Activated naive CD4-positive, alpha-beta T cell treated with anti-CD3 and anti-CD28 coated beads, Interleukin-2, amount 50 U/mL, for 16 hours (primary cell): Measurements from ENCODE around the gene DVL1.

Experiments
- DNase-seq: peaks from one replicate; pipeline ENCODE4 v3.0.0-alpha.2; 2020

Gene DVL1

DNA sequence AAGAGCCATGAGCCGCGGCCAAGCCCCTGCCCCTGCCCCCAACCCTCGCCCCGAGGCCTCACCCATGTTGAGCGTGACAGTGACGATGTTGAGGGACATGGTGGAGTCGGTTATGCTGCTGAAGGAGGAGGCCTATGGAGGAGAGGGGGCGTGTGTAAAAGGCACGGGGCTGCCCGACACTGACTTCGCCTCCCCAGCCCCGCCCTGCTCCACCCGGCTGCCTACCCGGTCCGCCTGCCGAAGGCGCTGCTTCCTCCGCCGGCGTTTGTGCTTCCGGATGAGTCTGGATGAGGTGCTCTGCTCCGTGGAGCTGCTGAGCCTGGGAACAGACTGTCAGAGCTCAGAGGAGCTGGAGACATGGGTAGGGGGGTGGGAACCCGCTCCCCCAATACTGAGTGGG, 9.0 kb downstream of the DVL1 start:
- no peak for DNase-seq

DNA sequence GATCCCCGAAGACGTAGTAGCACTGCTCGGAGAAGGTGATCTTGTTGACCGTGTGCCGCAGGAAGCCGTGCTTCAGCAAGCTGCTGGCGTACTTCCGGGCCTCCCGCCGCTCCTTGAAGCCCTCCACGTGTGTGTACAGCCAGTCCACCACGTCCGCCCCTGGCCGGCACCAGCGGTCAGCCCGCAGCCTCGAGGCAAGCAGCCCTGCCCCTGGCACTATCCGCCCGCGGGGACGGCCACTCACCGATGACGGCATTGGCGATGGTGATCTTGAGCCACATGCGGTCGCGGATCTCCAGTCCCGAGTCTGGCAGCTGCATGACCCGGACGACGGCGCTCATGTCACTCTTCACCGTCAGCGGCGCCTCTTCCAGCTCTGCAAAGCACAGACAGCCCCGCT, 10.9 kb downstream of the DVL1 start:
- no peak for DNase-seq

DNA sequence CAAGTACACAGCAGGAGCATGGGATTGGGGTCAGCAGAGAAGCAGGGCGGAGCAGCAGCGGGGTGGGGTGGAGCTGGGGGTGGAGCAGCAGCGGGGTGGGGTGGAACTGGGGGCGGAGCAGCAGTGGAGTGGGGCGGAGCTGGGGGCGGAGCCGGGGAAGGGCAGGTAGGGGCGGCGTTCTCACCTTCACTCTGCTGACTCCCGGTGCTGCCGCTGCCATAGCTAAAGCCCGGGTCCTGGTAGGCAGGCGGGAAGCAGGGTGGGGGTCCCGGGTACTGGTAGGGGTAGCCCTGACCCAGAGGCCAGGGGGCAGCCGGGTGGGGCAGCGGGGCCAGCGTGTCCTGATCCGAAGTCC, 11.4 kb downstream of the DVL1 start:
- DNase-seq: peak; percentile 43

DNA sequence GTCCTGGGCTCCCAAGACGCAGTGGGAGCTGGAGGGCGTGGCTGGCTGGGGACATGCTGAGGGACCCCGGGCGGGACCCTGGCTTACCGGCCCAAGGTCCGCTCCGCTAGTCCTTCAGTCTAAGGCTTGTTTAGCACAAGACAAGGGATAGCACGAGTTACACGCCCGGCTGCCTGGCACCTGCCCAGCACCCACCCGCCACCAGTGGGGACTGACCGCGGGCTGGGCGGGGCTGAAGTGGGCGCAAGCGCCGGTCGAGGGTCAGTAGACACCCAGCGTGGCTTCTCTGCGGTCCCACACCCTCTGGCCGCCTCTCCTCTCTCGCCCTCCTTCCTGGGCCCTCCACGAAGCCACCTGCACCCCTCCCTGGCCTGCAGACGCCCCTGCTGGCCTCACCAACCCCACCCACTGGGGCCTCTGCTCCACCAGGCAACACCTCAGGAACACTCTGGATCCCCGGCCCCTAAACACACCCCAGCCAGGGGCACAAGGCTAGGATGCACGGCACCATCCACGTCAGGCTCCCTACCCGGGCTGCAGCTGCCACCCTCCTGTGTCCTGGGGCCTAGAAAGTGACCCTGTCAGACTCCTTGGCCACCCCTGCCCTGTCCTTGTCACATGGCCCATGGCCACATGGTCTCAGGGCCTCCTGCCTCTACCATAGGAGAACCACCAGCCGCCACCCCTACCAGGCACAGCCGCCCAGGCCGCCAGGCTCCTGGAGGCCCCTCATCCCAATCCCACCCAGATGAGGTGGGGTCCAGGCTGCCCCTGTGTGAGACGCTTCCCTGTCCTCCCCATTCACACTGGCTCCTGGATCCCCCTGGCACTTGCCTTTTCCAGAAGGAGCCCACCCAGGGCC, 12.1 kb downstream of the DVL1 start:
- DNase-seq: no peak

DNA sequence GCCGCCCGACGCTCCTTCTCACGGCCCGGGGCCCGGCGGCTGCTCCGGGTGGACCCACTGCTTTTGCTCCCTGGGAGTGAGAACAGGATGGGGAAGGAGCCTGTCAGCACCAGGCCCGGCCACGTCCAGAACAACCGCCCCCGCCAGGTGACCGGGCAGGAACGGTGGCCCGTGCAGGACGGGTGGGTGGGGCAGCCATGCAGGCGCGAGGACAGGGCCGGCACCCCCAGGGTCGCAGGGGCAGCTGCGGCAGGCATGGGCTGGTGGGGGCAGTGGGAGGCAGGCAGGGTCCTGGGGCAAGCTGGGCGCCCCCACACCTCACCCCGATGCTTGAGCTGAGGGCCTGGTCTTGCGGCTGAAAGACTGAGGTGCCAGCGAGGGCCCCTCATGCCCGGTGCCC, 12.8 kb downstream of the DVL1 start:
- no peak for DNase-seq

DNA sequence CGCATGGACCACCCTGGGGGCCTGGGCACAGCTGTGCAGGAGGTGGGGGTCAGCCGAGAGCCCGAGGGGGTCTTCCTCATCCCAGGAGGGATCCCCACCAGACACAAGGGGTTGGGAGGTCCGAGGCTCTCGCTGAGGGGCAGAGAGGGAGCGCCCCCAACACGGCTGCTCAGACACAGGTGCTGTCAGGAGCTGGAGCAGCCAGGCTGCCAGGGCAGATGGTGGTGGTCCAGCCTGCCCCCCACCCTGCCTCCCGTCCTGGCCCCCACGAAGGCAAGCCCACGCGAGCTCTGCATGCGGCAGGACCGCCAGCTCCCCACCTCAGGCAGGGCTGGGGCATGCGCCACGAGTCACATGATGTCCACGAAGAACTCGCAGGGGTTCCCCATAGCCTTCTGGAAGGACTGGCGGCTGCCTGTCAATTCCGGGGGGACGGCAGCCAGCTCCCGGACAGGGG, 13.4 kb downstream of the DVL1 start:
- DNase-seq: no peak

DNA sequence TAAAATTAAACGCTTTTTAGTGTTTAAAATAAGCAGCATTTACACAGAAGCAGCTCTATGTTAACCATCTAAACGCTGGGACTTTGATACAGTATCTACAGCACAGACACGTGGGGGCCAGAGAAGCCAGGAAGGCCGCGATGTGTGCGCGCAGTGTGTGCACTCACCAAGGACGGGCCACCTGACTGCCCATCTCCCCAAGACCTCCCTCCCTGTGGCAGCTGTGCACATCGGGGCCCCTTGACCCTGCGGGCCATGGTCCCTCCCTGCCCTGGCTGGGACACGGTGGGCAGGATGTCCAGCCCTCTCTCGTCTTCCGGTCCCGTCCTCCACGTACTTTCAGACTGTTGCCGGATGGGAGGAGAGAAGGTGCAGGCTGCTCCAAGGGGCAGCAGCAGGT, 13.9 kb downstream of the DVL1 start:
- DNase-seq: no peak

DNA sequence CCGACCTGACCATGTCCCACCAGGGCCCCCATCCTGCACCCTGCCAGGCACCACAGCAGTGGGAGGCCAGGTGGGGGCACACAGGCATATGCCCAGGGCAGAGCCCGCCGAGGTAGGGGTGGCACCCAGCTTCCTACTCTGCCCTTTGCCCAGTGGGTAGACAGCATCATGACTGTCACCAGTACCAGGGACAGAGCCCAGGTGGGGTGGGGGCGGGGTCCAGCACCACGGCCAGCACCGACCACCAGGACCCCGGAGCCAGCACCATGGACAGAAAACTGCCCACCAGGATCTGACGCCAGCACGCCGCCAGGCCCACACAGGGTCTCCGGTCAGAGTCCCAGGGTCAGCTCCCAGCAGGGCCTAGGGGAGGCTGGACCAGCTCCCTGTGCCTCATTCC, 14.4 kb downstream of the DVL1 start:
- no peak for DNase-seq

DNA sequence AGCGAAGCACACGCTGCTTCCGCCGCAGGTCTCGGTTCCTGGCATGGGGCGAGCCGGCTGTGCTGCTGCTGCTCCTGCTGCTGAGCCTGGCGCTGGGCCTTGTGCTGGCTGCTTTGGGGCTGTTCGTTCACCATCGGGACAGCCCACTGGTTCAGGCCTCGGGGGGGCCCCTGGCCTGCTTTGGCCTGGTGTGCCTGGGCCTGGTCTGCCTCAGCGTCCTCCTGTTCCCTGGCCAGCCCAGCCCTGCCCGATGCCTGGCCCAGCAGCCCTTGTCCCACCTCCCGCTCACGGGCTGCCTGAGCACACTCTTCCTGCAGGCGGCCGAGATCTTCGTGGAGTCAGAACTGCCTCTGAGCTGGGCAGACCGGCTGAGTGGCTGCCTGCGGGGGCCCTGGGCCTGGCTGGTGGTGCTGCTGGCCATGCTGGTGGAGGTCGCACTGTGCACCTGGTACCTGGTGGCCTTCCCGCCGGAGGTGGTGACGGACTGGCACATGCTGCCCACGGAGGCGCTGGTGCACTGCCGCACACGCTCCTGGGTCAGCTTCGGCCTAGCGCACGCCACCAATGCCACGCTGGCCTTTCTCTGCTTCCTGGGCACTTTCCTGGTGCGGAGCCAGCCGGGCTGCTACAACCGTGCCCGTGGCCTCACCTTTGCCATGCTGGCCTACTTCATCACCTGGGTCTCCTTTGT, 15.5 kb downstream of the DVL1 start:
- DNase-seq: no peak

DNA sequence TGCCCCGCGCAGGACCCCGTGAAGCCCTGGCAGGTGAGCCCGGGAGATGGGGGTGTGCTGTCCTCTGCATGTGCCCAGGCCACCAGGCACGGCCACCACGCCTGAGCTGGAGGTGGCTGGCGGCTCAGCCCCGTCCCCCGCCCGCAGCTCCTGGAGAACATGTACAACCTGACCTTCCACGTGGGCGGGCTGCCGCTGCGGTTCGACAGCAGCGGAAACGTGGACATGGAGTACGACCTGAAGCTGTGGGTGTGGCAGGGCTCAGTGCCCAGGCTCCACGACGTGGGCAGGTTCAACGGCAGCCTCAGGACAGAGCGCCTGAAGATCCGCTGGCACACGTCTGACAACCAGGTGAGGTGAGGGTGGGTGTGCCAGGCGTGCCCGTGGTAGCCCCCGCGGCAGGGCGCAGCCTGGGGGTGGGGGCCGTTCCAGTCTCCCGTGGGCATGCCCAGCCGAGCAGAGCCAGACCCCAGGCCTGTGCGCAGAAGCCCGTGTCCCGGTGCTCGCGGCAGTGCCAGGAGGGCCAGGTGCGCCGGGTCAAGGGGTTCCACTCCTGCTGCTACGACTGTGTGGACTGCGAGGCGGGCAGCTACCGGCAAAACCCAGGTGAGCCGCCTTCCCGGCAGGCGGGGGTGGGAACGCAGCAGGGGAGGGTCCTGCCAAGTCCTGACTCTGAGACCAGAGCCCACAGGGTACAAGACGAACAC, 16.3 kb downstream of the DVL1 start:
- DNase-seq: no peak

DNA sequence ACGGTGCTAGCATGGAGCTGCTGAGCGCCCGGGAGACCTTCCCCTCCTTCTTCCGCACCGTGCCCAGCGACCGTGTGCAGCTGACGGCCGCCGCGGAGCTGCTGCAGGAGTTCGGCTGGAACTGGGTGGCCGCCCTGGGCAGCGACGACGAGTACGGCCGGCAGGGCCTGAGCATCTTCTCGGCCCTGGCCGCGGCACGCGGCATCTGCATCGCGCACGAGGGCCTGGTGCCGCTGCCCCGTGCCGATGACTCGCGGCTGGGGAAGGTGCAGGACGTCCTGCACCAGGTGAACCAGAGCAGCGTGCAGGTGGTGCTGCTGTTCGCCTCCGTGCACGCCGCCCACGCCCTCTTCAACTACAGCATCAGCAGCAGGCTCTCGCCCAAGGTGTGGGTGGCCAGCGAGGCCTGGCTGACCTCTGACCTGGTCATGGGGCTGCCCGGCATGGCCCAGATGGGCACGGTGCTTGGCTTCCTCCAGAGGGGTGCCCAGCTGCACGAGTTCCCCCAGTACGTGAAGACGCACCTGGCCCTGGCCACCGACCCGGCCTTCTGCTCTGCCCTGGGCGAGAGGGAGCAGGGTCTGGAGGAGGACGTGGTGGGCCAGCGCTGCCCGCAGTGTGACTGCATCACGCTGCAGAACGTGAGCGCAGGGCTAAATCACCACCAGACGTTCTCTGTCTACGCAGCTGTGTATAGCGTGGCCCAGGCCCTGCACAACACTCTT, 17.0 kb downstream of the DVL1 start:
- DNase-seq: no peak

DNA sequence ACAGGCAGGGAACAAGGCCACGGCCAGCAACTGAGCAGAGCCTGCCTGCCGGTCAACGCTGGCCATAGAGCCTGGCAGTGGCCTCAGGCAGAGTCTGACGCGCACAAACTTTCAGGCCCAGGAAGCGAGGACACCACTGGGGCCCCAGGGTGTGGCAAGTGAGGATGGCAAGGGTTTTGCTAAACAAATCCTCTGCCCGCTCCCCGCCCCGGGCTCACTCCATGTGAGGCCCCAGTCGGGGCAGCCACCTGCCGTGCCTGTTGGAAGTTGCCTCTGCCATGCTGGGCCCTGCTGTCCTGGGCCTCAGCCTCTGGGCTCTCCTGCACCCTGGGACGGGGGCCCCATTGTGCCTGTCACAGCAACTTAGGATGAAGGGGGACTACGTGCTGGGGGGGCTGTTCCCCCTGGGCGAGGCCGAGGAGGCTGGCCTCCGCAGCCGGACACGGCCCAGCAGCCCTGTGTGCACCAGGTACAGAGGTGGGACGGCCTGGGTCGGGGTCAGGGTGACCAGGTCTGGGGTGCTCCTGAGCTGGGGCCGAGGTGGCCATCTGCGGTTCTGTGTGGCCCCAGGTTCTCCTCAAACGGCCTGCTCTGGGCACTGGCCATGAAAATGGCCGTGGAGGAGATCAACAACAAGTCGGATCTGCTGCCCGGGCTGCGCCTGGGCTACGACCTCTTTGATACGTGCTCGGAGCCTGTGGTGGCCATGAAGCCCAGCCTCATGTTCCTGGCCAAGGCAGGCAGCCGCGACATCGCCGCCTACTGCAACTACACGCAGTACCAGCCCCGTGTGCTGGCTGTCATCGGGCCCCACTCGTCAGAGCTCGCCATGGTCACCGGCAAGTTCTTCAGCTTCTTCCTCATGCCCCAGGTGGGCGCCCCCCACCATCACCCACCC, 17.9 kb downstream of the DVL1 start, which contains the start of gene TAS1R3:
Gene TAS1R3, plus strand, starts transcription at position 213 of the 898 bp plus-strand sequence. Its CDS starts 66 bp downstream, at position 279.
- DNase-seq: no peak

DNA sequence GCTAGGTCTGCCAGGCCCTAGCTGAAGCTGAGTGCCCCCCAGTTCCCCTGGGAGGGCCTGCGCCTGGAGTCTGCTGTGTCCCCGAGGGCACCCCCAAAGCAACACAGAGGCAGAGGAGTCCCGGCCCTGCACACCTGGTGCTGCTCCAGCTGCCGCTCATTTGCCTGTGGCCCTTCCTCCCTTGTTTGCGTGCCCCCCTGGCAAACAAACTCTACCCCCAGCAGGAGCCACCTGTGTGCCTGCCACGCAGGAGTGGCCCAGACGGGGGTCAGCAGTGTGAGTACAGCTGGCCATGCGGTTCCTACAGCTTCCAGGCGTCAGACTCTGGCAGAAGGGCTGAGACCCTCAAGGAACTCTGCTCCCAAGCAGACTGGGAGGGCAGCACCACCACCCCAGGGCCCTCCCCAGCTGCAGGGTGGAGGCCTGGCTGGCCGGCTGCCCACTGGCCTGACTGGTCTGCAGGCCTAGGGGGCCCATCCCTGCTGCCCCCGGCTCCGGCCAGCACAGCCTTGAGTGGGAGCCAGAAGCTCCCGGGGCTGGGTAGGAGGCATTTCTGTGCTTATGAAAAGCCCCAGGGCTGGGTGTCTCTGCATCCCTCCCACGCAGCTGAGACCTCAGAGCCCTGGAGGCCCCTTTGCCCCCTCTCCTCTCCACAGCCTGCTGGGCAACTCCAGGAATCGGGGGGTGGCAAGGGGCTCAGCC, 18.7 kb downstream of the DVL1 start:
- no peak for DNase-seq

DNA sequence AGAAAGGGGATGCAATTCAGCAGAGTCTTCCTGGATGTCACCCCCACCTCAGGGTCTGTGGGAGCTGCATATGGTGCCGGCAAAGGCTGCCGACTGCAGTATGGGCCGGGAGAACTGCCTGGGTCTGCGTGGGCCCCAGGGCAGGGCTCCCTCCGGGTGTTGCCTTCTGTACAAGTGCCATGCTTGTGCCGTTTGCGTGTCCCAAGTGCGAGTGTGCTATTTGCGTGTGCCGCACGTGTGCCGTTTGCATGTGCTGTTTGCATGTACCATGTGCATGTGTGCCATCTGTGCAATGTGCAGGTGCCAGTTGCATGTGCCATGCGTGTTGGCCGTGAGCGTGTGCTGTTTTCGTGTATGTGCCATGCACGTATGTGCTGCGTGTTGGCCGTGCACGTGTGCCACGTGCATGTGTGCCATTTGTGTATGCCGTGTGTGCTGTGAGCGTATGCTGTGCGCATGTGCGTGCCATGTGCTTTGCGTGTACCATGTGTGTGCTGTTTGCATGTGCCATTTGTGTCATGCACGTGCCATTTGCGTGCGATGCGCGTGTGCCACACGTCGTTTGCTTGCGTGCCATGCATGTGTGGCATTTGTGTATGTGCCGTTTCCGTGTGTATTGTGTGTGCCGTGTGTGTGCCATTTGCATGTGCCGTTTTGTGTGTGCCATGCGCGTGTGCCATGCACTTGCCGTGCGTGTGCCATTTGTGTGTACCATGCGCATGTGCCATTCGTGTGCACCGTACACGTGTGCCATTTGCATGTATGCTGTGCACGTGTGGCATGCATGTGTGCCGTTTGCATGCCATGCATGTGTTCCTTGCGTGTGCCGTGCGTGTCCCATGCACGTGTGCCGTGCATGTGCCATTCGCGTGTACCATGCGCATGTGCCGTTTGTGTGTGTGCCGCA, 19.7 kb downstream of the DVL1 start:
- DNase-seq: no peak

DNA sequence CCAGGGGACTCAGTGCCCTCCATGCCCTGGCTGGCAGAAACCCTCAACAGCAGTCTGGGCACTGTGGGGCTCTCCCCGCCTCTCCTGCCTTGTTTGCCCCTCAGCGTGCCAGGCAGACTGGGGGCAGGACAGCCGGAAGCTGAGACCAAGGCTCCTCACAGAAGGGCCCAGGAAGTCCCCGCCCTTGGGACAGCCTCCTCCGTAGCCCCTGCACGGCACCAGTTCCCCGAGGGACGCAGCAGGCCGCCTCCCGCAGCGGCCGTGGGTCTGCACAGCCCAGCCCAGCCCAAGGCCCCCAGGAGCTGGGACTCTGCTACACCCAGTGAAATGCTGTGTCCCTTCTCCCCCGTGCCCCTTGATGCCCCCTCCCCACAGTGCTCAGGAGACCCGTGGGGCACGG, 21.0 kb downstream of the DVL1 start:
- no peak for DNase-seq

DNA sequence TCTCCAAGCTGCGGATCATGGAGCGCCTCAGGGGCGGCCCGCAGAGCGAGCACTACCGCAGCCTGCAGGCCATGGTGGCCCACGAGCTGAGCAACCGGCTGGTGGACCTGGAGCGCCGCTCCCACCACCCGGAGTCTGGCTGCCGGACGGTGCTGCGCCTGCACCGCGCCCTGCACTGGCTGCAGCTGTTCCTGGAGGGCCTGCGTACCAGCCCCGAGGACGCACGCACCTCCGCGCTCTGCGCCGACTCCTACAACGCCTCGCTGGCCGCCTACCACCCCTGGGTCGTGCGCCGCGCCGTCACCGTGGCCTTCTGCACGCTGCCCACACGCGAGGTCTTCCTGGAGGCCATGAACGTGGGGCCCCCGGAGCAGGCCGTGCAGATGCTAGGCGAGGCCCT, 21.9 kb downstream of the DVL1 start:
- no peak for DNase-seq

DNA sequence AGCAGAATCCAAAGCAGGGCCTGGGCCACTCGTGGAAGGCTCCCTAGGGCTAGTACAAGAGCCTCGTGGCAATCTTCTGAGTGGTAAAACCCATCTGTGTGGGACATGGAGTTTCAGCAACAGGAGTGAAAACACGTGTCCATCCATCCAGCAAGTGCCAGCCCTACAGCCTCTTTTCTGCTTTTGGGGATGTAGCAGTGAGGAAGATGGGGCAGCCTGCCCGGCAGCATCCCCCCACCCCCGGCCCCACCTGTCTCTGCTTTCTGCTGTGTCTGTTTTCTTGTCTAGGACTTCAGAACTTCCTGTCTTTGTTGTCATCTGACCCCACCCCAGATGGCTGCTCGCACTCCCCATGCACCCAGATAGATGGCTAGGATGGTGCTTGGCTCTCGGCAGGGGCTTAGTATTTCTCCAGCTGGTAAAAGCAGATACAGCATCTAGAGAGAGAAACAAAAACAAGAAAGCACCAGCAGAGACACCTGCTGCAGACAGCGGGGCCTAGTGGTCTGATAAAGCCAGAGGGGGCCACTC, 23.1 kb downstream of the DVL1 start:
- DNase-seq: no peak

DNA sequence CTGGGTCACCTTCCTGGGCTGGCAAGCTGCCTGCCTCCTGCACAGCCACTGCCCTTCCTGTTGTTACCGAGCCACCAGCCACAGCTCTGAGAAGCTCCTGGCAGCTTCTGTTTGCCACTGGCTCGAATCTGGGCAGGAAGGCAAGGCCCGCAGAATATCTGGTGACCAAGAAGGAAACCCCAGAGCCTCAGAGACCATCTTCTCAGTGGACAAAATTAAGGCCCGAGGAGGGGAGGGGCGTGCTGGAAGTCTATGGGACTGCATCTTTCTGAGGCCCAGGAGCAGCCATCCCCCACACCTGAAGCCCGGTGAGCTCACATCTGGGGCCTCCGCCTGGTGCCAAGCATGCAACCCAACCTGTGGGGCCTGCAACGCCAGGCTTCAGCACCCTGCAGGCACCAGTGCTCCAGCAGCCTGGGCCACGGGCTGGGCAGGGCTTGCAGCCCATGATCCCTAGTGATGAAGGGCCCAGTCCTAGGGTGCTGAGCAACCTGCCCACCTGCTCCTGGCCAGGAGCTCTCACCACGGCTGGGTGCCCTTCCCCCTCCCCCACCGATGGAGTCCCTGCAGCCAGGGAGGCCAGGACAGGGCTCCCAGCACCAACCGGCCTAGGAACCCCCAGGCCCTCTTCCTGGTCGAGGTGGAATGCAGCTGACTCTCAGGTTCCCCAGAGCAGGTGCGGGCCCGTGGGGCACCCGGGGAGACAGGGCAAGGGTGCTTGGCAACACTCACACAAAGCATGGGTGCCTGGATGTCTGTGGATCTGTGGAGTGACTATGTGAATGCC, 23.7 kb downstream of the DVL1 start:
- DNase-seq: no peak
